Skin epidermis (tissue), 12 donors: ENCODE data around the gene EPS8L2.

Source experiments
- H3K27ac ChIP-seq, 21 experiments: fragments of 200-600 bp; sonication (generic) in 11 of 21; one replicate each; pipeline ENCODE4 v1.5.0; 2020; ENCODE audit warnings: mild to moderate bottlenecking in 3 of 21, inconsistent platforms in 2 of 21, moderate library complexity in 2 of 21
- H3K4me3 ChIP-seq, 7 experiments: fragments of 200-600 bp; sonication (generic) in 2 of 7; one replicate each; pipeline ENCODE4 v1.5.0; 2020; ENCODE audit warnings: inconsistent platforms in 2 of 7, mild to moderate bottlenecking in 2 of 7, moderate library complexity in 1 of 7

EPS8L2 gene

DNA sequence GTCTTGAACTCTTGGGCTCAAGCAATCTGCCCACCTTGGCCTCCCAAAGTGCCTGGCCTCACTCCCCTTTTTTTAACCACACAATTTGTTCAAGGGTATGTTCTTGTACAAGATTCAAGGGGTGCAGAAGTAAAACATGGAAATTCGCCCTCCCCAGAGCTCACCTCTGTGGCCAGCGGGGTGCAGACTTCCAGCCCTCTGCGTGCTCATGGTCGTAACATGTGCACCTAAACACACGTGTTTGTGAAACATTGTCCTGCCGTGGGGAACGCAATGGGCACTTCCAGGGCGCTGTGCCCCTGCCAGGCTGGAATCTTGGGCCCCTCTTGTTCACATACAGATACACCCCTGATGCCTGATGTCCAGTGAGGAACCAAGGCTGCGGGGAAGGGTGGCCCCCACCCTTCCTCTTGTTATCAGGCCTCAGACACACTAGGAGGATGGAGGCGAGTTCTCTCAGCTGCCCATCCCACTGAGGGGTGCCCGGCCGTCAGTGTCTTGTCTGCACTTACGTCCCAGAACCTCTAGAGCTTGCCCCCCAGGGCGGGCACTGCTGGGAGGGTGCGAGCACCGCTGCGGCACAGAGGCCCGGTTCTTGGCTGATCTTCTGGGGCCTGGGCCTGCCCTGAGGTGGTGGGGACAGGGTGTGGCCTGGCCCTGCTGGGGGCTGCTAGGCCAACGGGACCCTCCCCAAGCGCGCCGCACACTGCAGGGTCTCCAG, 4.1 kb upstream of the EPS8L2 start:
- peak overlapping the region in 12 of 21 experiments; percentile 4 to 76 (median 60) for H3K27ac ChIP-seq
- H3K4me3 ChIP-seq: no peak overlapping the region

- Histone ChIP-seq H3K27ac (peak overlapping the region in 18 of 21 experiments; percentile 18 to 79 (median 60)), H3K4me3 (no peak overlapping the region)
These were observed 3.3 kb upstream of the EPS8L2 start for GRCh38 chr11:702462-703461.

GRCh38 chr11:703506-703905, 2.5 kb upstream of the EPS8L2 start:
- H3K27ac ChIP-seq: peak overlapping the region in 12 of 21 experiments; percentile 18 to 79 (median 74)
- no peak overlapping the region for H3K4me3 ChIP-seq

GRCh38 chr11:704228-704674, 1.8 kb upstream of the EPS8L2 start:
- no peak overlapping the region for H3K4me3 ChIP-seq
- peak overlapping the region in 12 of 21 experiments; percentile 18 to 92 (median 85) for H3K27ac ChIP-seq

GRCh38 chr11:704781-705645, 1.0 kb upstream of the EPS8L2 start:
- Histone ChIP-seq H3K27ac (peak overlapping the region; percentile 22 to 94 (median 84)), H3K4me3 (peak overlapping the region in 6 of 7 experiments; percentile 42 to 77 (median 50))

DNA sequence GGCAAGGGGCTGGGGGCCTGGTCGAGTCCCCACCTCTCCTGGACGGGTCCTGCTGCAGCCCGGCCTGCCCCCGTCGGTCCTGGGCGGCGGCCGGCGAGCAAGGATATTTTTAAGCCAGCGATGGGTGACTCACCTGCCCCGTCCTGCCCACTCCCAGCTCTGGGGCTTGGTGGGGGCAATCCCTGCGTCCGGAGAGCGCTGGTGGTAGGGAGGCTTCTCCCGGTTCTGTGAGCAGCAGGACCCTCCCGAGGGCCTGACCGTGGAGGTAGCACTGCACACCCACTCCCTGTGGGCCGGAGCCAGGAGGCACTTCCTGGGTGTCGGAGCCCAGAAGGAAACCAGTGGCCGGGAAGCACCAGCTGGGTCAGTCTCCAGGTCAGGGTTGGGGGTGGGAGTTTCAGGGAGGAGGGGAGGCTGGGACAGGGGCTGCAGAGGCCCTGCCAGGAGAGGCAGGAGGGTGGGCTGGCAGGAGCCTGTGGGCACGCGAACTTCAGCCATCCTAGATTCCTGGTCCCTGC, 467 bp downstream of the EPS8L2 start:
- peak overlapping the region; percentile 42 to 77 (median 52) for H3K4me3 ChIP-seq
- peak overlapping the region; percentile 8 to 94 (median 86) for H3K27ac ChIP-seq

DNA sequence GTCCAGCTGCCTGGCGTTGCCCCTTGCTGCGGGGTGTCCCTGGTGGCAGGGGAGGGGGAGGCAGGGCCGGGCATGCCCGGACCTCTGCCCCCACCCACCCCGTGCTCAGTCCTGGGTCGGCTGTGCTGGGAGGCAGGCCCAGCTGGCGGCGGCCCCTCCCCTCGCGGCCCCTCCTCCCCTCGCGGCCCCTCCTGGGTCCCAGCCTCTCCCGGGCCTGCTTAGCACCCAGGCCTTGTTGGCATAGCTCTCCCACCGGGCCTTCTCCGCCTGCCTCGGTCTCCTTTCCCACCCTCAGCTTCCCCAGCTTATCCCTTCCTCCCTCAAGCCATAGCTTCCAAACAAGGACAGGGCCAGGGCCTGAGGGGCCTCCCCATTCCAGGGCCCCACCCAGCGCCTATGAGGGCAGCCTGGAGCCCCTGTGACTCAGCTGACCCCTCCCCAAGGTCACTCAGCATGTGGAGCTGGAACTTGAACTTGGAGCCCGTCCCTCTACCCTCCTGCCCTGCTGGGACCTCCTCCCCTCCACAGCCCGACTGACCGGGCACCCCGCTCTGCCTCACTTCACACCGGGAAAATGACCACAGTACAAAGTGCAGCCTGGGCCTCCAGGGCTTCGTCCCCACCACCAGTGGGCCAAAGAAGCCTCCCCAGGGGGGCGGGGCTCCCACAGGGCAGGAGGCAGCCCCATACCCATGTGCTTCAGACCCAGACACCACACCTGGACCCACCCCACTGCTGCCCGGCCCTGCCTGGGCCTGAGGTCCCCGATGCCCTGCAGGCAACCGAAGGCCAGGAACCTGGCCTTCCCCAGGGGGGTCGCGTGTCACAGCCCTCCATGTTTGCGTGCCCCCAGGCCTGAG, 1.2 kb downstream of the EPS8L2 start:
- H3K4me3 ChIP-seq: peak overlapping the region; percentile 42 to 77 (median 52)
- H3K27ac ChIP-seq: peak overlapping the region; percentile 8 to 94 (median 86)

DNA sequence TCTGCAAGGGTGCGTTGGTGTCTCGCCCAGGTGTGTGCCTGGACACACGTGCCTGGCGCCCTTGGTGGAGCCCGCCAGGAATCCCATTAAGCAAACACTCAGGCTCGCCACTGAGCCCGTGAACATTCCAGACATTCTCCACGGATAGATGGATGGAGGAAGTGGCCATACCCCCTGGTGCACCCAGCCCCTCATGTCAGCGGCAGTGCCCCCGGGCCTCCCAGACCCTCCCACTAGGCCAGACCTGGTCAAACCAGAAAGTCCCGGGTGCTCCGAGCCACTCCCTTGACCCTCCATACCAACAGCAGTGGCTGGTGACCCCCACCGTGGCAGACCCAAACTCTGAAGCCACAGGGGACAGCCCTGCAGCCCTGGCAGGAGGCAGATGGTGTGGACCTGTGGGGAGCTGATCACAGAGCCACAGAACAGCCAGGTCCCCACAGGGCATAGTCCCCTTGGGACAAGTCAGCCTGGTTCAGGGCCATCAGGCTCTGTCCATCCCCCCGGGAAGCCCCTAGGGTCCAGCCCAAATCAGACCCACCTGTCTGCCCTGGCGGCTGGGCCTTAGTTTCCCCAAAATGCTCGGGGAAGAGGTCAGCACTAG, 1.9 kb downstream of the EPS8L2 start:
- Histone ChIP-seq H3K4me3 (peak overlapping the region in 4 of 7 experiments; percentile 46 to 77 (median 54)), H3K27ac (peak overlapping the region in 13 of 21 experiments; percentile 1 to 93 (median 86))

DNA sequence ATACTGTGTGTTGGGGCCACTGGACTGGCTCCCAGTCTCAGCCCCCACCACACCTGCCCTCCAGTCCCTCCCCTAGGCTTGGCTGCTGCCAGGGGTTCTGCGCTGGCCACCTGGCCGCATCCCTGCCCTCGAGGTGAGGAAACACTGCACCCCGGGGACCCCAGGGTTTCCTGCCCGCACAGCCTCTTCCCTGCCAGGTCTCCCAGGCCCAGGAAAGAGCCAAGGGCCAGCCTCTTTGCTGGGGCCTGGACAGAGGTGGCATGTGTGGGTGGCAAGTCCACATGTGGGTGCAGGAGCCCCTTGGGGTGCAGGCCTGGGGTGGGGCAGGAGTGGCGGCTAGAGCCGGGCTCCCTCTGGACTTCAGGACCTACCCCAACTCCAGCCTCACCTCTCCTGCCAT, 2.5 kb downstream of the EPS8L2 start:
- Histone ChIP-seq H3K27ac (peak overlapping the region in 6 of 21 experiments; percentile 1 to 92 (median 70)), H3K4me3 (no peak overlapping the region)

- Histone ChIP-seq H3K27ac (peak overlapping the region in 9 of 21 experiments; percentile 26 to 92 (median 83)), H3K4me3 (no peak overlapping the region)
These were observed 3.3 kb downstream of the EPS8L2 start for GRCh38 chr11:709109-709997.

GRCh38 chr11:714436-714835, 8.4 kb downstream of the EPS8L2 start:
- no peak overlapping the region for H3K27ac ChIP-seq
- H3K4me3 ChIP-seq: no peak overlapping the region

- no peak overlapping the region for H3K27ac ChIP-seq
- no peak overlapping the region for H3K4me3 ChIP-seq
These were observed 13.4 kb downstream of the EPS8L2 start for GRCh38 chr11:719214-720016.

DNA sequence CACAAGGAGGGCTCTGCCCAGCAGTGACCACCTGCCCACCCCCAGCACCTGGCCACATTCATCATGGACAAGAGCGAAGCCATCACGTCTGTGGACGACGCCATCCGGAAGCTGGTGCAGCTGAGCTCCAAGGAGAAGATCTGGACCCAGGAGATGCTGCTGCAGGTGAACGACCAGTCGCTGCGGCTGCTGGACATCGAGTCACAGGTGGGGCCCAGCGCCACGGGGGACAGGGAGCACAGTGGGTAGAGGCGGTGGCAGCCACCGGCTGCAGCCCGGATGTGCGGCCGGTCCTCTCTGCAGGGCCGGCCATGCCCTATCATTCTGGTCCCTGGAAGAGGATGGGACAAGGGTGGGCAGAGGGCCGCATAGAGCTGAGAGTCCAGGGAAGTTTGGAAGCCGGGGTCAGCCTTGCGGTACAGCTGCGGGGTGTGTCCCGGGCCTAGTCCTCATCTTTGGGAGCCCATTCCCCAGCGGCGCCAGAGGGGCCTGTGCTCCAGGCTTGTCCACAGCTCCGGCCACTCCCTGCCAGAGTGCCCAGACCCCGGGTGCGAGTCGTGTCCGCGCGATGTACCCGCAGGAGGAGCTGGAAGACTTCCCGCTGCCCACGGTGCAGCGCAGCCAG, 14.1 kb downstream of the EPS8L2 start:
- Histone ChIP-seq H3K27ac (no peak overlapping the region), H3K4me3 (no peak overlapping the region)

GRCh38 chr11:720642-721246, 14.7 kb downstream of the EPS8L2 start:
- peak overlapping the region in 1 of 21 experiments; percentile 3 for H3K27ac ChIP-seq
- H3K4me3 ChIP-seq: peak overlapping the region in 1 of 7 experiments; percentile 14

- Histone ChIP-seq H3K4me3 (peak overlapping the region in 1 of 7 experiments; percentile 14), H3K27ac (peak overlapping the region in 1 of 21 experiments; percentile 3)
These were observed 15.3 kb downstream of the EPS8L2 start for GRCh38 chr11:721247-721740.
